NCI-H2196 (cell line): Measurements from ENCODE around the gene ATXN7L1.

Experiments
- DNase-seq: peaks from one replicate; lab custom pipeline; 2025; ENCODE audit not compliant: unreplicated experiment; lab: John Stamatoyannopoulos, UW

Gene ATXN7L1

GRCh38 chr7:105751054-105751453 lies 125.3 kb downstream of the ATXN7L1 start:
- DNase-seq: no peak

DNA sequence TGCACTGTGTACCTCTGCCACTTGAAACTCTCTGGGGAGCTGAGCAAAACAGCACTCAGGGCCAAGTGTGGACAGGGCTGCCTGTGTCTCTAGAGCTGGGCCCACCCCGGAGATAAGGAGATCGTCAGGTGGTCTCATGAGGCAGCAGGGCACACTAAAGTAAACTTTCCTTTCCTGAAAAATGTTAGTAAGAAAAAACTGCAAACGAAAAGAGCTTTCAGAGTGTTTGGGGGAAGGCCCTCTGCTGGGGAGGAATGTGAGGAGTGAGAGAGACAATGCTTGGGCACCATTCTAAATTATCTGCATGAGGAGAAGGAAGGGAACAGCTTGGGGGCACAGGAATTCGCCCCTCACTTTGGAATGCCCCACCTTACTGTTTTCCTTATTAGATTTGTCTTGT lies 127.7 kb downstream of the ATXN7L1 start:
- DNase-seq: no peak

- no peak for DNase-seq
Measured at GRCh38 chr7:105745681-105746330, 130.6 kb downstream of the ATXN7L1 start.

DNA sequence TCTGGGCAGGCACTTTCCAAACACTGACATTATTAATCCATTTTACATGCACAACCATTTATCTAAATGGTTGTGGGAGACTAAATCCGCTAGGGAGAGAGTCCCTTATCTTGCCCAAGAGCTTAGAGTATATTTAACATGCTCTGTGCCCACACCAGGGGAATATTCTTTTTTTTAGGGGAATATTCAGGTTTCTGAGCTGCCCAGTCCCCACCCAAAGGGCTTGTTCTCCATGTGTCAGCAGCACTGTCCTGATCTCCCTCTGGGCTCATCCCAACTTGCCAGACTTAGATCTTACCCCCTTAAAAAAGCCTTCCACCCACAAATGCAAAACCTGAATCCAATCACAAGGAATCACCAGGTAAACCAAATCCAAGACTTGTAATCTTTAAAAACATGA lies 132.1 kb downstream of the ATXN7L1 start:
- no peak for DNase-seq

DNA sequence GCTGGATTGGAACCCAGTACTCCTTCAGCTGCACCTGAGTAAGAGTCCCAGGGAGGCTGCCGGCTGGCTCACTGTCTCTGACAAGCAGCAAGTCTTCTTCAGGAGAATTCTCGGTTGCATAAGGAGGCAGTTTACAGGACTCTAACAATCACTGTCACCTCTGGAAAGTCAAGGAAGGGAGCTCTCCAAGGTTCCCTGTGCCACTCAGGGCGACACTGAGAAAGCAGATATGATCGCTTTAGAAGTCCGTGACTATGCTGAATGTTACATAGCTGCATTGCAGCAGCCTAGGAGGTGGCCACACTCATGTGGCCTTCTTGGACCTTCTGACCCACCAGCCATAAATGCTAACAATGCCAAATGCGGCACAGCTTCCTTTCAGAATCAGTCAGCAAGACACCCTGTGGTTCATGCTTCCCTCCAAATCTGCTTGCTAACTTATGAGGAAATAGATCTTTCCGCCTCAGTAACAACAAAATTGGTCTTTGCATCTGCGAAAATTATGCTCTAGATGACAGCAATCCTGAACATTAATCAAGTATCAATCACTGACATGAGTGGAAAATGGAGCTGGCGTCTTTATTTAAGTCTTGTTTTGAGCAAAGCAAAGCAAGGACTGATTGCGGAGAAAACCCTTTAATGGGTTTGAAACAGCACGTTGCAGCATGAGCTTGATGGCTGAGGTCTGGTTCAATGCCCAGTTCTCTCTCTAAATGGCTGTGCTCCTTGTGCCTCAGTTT lies 132.9 kb downstream of the ATXN7L1 start:
- no peak for DNase-seq

DNA sequence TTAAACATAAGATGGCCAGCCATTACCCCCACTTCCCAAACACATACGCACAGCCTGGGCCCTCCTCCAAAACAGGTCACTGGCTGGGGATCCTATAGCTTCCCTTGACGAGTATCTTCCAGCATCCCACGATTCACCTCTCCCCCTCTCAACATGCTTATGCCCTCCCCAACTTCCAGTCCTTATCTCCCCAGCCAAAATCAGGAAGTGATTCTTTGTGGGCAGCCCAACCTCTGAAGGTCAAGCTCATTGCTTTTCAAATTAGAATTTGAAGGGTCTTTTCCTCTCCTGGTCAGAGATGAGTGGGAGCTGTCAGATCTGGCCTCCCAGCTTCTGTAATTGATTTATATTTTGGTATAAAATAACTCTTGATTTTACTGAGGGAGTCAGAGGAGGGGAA lies 133.6 kb downstream of the ATXN7L1 start:
- DNase-seq: no peak

DNA sequence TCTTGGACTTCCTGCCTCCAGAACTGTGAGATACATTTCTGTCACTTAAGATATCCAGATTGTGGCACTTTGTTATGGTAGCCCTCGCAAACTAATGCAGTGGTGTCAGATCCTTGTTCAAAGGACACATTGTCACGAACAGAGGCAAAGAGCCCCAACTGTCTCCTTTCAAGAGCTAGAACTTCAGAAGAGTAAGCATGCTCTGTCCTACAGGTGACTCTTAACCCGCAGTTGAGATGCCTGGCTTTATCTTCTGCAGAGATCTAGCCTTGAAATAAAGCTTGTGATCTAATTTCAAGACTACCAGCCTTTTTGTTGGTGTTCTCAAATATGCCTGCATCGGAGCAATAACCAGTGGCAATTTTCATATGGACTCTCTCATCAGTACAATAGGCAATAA lies 134.4 kb downstream of the ATXN7L1 start:
- DNase-seq: no peak

GRCh38 chr7:105738133-105738532 lies 138.3 kb downstream of the ATXN7L1 start:
- DNase-seq: no peak

- DNase-seq: no peak
Measured at GRCh38 chr7:105734233-105734632, 142.2 kb downstream of the ATXN7L1 start.

GRCh38 chr7:105731042-105731441 lies 145.4 kb downstream of the ATXN7L1 start:
- DNase-seq: no peak

DNA sequence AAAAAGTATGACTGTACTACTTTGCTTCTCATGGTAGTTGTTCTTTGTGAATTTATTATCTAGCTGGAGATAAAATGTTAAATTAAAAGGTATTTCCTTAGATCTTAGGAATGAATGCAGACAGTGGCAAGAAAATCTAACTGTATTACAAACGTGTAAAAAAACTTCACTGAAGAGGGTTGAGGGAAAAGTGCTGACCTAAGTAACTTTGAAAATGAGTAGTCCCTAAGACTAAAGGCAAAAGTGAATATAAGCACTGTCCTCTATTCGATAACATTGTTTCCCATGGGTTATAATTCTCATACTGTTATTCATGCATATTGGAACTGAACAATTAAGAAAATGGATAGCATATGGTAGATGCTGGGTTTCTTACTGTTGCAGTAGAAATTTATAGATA lies 148.4 kb downstream of the ATXN7L1 start:
- no peak for DNase-seq

- no peak for DNase-seq
Measured at GRCh38 chr7:105724688-105725087, 151.7 kb downstream of the ATXN7L1 start.

GRCh38 chr7:105723572-105723971 lies 152.8 kb downstream of the ATXN7L1 start:
- DNase-seq: no peak

DNA sequence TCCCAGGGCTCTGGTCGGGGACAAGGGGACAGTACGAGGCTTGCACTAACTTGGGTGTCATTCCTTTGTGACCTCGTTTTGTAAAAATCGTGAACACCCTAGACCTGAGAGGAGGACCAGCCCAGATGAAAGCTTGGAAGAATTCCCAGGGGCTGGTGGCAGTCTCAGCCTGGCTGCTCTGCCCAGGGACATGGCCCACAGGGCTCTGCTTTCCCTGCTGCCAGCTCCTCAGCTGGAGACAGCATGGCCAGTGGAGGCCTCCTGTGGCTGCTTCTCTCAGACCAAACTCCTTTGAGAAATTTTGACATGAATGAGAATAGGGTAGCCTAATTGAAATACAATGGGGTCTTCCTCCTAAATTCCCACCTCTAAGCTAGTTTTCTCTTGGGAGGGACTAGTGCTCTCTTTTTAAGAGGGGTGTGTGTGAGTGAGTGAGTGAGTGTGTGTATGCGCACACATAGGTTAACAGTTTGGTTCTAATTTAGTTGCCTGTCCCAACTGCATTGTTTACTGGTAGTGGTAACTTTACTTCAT lies 154.8 kb downstream of the ATXN7L1 start:
- no peak for DNase-seq

DNA sequence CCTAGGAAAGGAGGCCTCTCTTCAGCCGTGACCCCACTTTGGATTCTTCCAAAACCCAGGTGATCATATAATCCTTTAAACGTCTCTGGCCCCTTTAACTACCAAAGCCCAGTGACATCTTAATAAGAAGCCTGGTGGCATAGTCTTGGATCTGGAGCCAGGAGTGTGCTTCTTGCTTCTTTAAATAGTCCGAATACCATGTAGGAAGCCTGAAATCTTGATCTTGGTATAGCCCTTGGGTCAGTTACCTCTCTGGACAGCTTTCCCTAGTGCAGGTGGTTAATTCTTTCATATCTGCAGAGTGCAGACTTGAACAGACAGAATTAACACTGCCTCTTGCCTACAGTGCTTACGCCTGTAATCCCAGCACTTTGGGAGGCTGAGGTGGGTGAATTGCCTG lies 156.5 kb downstream of the ATXN7L1 start:
- DNase-seq: no peak

GRCh38 chr7:105719395-105719794 lies 157.0 kb downstream of the ATXN7L1 start:
- no peak for DNase-seq

- peak; percentile 65 for DNase-seq
Measured at GRCh38 chr7:105718511-105718925, 157.9 kb downstream of the ATXN7L1 start.

DNA sequence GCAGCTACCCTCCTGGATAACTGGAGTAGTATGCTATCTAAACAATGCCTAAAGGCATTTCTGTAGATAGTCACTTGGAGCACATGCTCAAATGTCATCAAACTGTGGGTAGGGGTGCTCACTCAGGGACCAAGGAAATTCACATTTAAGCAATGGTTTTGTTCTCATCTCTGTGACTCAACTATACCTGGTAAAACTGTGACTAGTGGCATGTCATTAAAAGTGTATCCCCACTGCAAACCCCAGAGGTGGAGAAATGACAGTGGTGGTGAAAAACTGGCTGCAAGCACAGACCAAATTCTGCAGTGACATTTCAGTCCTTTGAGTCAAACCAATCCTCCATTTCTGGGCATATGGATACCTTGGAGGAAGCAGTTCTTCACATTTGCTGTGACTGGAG lies 160.9 kb downstream of the ATXN7L1 start:
- no peak for DNase-seq

DNA sequence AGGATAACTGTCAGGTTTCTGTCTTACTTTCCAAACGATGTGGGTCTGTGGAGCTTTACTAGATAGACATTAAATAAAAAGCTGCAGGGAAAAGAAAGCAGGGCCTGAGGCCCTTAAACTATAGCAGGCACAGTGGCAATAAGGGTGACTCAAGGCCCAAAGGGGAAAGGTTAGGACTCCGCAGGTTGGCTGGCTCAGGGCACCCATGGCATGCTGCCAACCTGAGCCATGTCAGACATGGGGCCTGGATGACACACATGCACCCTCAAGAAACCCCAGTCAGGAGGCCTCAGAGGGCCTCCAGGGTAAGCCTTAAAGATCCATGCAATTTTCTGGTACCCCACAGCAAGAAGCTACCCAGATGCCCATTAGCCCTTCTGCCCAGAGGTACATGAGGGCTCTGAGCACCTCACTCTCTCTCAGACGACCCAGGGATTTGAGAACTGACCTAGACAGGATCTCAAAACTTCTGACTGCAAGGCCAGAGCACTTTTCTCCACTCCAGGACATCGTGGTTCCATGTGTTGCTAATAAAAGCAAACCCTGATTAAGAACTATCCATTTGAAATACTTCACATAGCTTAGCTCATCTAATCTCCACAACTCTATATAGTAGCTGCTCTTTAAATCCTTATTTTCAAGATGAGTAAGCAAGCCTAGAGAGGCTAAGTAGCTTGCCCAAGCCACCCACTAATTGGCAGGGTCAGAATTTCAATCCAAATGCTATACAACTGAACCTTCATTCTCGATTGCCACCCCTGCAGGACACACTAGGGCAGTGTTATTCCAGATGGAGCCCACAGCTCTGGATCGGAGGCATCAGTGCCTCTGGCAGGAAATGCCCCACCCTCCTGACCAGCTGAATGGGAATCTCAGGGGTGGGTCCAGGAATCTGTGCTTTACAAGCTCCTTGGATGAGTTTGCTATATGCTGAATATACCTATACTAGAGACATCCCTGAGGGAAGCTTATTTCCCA lies 162.6 kb downstream of the ATXN7L1 start:
- DNase-seq: no peak

GRCh38 chr7:105712877-105713276 lies 163.5 kb downstream of the ATXN7L1 start:
- DNase-seq: no peak

DNA sequence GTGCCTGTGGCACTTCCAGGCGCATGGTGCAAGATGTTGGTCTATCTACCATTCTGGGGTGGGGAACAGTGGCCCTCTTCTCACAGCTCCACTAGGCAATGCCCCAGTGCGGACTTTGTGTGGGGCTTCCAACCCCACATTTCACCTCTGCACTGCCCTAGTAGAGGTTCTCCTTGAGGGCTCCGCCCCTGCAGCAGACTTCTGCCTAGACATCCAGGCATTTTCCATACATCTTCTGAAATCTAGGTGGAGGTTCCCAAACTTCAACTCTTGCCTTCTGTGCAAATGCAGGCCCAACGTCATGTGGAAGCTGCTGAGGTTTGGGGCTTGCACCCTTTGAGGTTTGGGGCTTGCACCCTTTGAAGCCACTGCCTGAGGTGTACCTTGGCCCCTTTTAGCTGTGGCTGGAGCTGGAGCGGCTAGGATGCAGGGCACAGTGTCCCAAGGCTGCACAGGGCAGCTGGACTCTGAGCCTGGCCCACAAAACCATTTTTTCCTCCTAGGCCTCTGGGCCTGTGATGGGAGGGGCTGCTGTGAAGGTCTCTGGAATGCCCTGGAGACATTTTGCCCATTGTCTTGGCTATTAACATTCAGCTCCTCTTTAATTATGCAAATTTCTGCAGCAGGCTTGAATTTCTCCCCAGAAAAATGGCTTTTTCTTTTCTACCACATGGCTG lies 164.5 kb downstream of the ATXN7L1 start:
- DNase-seq: no peak
